22Rv1 (cell line): ENCODE results near the gene COX7A2.
A peak's percentile ranks its signal among the peaks of the same experiment; 100 is the strongest.

ENCODE experiments used
- H3K27ac ChIP-seq: fragments of 450-650 bp; 2 replicates; pipeline ENCODE4 v1.5.1; 2017
- ZFX ChIP-seq: fragments of 450-650 bp; IDR thresholded peaks from 2 replicates; pipeline ENCODE4 v1.6.1; 2017; ENCODE audit warnings: antibody characterized with exemption, borderline replicate concordance
- TF ChIP-seq, protein P1 (sequence below): fragments of 450-650 bp; IDR thresholded peaks from 2 replicates; pipeline ENCODE4 v1.5.1; 2017; ENCODE audit warnings: mild to moderate bottlenecking

COX7A2 gene

GRCh38 chr6:75268121-75268987, 24.8 kb upstream of the COX7A2 start:
- TF ChIP-seq, protein P1, sequence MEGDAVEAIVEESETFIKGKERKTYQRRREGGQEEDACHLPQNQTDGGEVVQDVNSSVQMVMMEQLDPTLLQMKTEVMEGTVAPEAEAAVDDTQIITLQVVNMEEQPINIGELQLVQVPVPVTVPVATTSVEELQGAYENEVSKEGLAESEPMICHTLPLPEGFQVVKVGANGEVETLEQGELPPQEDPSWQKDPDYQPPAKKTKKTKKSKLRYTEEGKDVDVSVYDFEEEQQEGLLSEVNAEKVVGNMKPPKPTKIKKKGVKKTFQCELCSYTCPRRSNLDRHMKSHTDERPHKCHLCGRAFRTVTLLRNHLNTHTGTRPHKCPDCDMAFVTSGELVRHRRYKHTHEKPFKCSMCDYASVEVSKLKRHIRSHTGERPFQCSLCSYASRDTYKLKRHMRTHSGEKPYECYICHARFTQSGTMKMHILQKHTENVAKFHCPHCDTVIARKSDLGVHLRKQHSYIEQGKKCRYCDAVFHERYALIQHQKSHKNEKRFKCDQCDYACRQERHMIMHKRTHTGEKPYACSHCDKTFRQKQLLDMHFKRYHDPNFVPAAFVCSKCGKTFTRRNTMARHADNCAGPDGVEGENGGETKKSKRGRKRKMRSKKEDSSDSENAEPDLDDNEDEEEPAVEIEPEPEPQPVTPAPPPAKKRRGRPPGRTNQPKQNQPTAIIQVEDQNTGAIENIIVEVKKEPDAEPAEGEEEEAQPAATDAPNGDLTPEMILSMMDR, result no peak
- no peak for TF ChIP-seq ZFX
- no peak overlapping the region for H3K27ac ChIP-seq

- no peak for TF ChIP-seq ZFX
- TF ChIP-seq, protein P1, result no peak
- H3K27ac ChIP-seq, result no peak overlapping the region
Observed at GRCh38 chr6:75267461-75267860, 23.9 kb upstream of the COX7A2 start.

DNA sequence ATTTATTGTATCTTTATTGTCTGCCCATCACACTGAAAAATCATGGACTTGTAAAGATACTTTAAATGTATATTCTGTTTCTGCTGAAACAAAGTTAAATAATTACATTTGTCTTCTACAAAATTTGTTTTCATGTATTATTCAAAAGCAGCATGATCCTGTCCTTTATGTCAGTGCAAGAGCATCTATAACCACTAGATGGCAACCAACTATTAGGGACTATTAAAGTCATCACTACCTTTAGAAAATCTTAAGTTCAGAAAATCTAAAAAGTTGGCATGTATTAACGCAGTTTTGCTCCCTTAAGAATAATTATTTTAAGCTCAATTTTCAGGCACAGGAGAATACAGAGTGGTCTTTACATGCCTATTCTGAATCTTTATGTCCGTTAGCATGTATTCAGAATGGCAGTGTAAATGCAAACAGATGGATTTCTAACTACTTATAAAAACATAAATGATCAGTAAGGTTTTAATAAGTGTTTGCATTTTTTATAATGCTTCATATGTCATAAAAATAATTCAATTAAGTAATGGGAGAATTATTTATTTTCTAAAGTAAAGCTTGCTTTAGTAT, 23.2 kb upstream of the COX7A2 start:
- no peak overlapping the region for H3K27ac ChIP-seq
- TF ChIP-seq, protein P1, result peak; percentile 90
- no peak for TF ChIP-seq ZFX

DNA sequence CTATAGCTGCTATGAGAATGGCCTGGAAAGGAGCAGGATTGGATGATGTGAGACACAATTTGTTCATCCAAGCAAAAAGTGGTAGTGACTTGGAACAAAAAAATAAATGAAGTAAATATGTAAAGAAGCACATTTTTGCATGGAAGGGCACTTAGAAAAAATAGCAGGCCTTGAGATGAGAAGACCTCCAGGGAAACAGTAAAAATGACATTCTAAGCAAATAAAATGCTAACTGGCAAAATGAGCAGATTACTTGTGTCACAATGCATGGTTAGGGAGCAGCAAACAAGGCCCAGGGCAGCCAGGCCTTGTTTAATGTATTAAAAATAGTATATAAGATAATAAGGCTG, 19.8 kb upstream of the COX7A2 start:
- no peak for TF ChIP-seq ZFX
- TF ChIP-seq, protein P1, result no peak
- H3K27ac ChIP-seq, result no peak overlapping the region

- TF ChIP-seq, protein P1, result no peak
- TF ChIP-seq ZFX, result no peak
- no peak overlapping the region for H3K27ac ChIP-seq
Observed at GRCh38 chr6:75262716-75263400, 19.3 kb upstream of the COX7A2 start.

DNA sequence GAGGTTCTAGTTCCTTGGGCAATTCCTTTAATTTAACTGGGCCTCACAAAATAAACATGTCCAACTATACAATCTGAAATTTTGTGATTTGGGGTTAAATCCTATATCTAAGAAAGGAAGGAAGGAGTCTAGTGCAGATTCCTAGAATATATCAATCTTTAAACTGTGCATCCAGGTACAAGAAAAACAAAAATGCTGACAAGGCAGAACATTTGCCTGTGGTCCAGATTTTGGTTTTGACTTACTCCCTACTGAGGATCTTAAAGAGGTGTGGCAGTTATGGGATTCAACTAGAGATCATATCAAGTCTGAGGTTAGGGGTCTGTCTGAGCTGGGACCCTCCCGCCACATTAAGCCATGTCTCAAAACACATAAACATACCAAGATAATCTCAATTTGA, 17.7 kb upstream of the COX7A2 start:
- TF ChIP-seq, protein P1, result no peak
- TF ChIP-seq ZFX, result no peak
- no peak overlapping the region for H3K27ac ChIP-seq
